ENCODE data around the gene NXN.
"Not testable (repeated sequence)": the region's sequence is repeated elsewhere in the genome, so short reads cannot be mapped to it uniquely, and the experiment has no call there.

The NXN gene

GRCh38 chr17:802901-803881, 176.4 kb downstream of the NXN start:
- H3K4me3 Mint-ChIP-seq, result no peak overlapping the region
- H3K4me1 Mint-ChIP-seq (ENCODE audit: low read depth), result no peaks in the 10 kb centered on the region
- H3K36me3 Mint-ChIP-seq, result no peaks in the 10 kb centered on the region
- no peaks in the 10 kb centered on the region for H3K9me3 Mint-ChIP-seq (ENCODE audit: low read depth)
- no peaks in the 10 kb centered on the region for H3K27me3 Mint-ChIP-seq
- H3K27ac Mint-ChIP-seq, result no peak overlapping the region

- no peak overlapping the region for H3K4me3 Mint-ChIP-seq
- H3K4me1 Mint-ChIP-seq (ENCODE audit: low read depth), result no peaks in the 10 kb centered on the region
- no peaks in the 10 kb centered on the region for H3K9me3 Mint-ChIP-seq (ENCODE audit: low read depth)
- no peaks in the 10 kb centered on the region for H3K36me3 Mint-ChIP-seq
- no peaks in the 10 kb centered on the region for H3K27me3 Mint-ChIP-seq
- no peak overlapping the region for H3K27ac Mint-ChIP-seq
These were observed 177.1 kb downstream of the NXN start for GRCh38 chr17:802481-802880.

GRCh38 chr17:801660-802059, 177.9 kb downstream of the NXN start:
- no peaks in the 10 kb centered on the region for H3K9me3 Mint-ChIP-seq (ENCODE audit: low read depth)

GRCh38 chr17:800446-801242, 178.9 kb downstream of the NXN start:
- H3K27ac Mint-ChIP-seq, result no peak overlapping the region
- H3K9me3 Mint-ChIP-seq (ENCODE audit: low read depth), result no peaks in the 10 kb centered on the region
- no peak overlapping the region for H3K4me3 Mint-ChIP-seq
- H3K36me3 Mint-ChIP-seq, result no peaks in the 10 kb centered on the region
- no peaks in the 10 kb centered on the region for H3K4me1 Mint-ChIP-seq (ENCODE audit: low read depth)
- H3K27me3 Mint-ChIP-seq, result no peaks in the 10 kb centered on the region

More at GRCh38 chr17:801660-802059, 177.9 kb downstream of the NXN start:
- no peaks in the 10 kb centered on the region for H3K27me3 Mint-ChIP-seq
- H3K4me1 Mint-ChIP-seq (ENCODE audit: low read depth), result no peaks in the 10 kb centered on the region
- H3K27ac Mint-ChIP-seq, result no peak overlapping the region
- H3K4me3 Mint-ChIP-seq, result no peak overlapping the region
- H3K36me3 Mint-ChIP-seq, result no peaks in the 10 kb centered on the region

GRCh38 chr17:799261-799660, 180.3 kb downstream of the NXN start:
- H3K27me3 Mint-ChIP-seq, result no peaks in the 10 kb centered on the region
- H3K27ac Mint-ChIP-seq, result no peak overlapping the region
- H3K9me3 Mint-ChIP-seq (ENCODE audit: low read depth), result no peaks in the 10 kb centered on the region
- H3K4me3 Mint-ChIP-seq, result no peak overlapping the region
- H3K36me3 Mint-ChIP-seq, result no peaks in the 10 kb centered on the region
- peaks cover 7% of the 10 kb centered on the region for H3K4me1 Mint-ChIP-seq (ENCODE audit: low read depth)

- Mint-ChIP-seq H3K36me3 (no peaks in the 10 kb centered on the region), H3K27ac (no peak overlapping the region)
These were observed 181.3 kb downstream of the NXN start for GRCh38 chr17:798246-798645.

GRCh38 chr17:797236-797840, 182.2 kb downstream of the NXN start:
- Mint-ChIP-seq H3K9me3 (ENCODE audit: low read depth) (no peaks in the 10 kb centered on the region), H3K36me3 (no peaks in the 10 kb centered on the region), H3K4me1 (ENCODE audit: low read depth) (peaks cover 7% of the 10 kb centered on the region), H3K27ac (no peak overlapping the region), H3K27me3 (no peaks in the 10 kb centered on the region), H3K4me3 (no peak overlapping the region)

More at GRCh38 chr17:798246-798645, 181.3 kb downstream of the NXN start:
- H3K9me3 Mint-ChIP-seq (ENCODE audit: low read depth), result no peaks in the 10 kb centered on the region
- H3K4me1 Mint-ChIP-seq (ENCODE audit: low read depth), result peaks cover 7% of the 10 kb centered on the region
- no peaks in the 10 kb centered on the region for H3K27me3 Mint-ChIP-seq
- H3K4me3 Mint-ChIP-seq, result no peak overlapping the region

GRCh38 chr17:796609-797008, 183.0 kb downstream of the NXN start:
- Mint-ChIP-seq H3K4me3 (no peak overlapping the region), H3K9me3 (ENCODE audit: low read depth) (no peaks in the 10 kb centered on the region), H3K27ac (no peak overlapping the region)

GRCh38 chr17:795721-796120, 183.9 kb downstream of the NXN start:
- H3K36me3 Mint-ChIP-seq, result peaks cover 3% of the 10 kb centered on the region
- no peak overlapping the region for H3K4me3 Mint-ChIP-seq
- no peaks in the 10 kb centered on the region for H3K9me3 Mint-ChIP-seq (ENCODE audit: low read depth)
- H3K27ac Mint-ChIP-seq, result no peak overlapping the region
- peaks cover 8% of the 10 kb centered on the region for H3K4me1 Mint-ChIP-seq (ENCODE audit: low read depth)
- H3K27me3 Mint-ChIP-seq, result no peaks in the 10 kb centered on the region

More at GRCh38 chr17:796609-797008, 183.0 kb downstream of the NXN start:
- peaks cover 7% of the 10 kb centered on the region for H3K4me1 Mint-ChIP-seq (ENCODE audit: low read depth)
- H3K36me3 Mint-ChIP-seq, result no peaks in the 10 kb centered on the region
- H3K27me3 Mint-ChIP-seq, result no peaks in the 10 kb centered on the region

GRCh38 chr17:795276-795675, 184.3 kb downstream of the NXN start:
- H3K4me3 Mint-ChIP-seq, result no peak overlapping the region
- peaks cover 8% of the 10 kb centered on the region for H3K4me1 Mint-ChIP-seq (ENCODE audit: low read depth)
- H3K36me3 Mint-ChIP-seq, result peaks cover 3% of the 10 kb centered on the region
- no peaks in the 10 kb centered on the region for H3K27me3 Mint-ChIP-seq
- H3K27ac Mint-ChIP-seq, result no peak overlapping the region
- no peaks in the 10 kb centered on the region for H3K9me3 Mint-ChIP-seq (ENCODE audit: low read depth)

- no peaks in the 10 kb centered on the region for H3K27me3 Mint-ChIP-seq
- H3K4me1 Mint-ChIP-seq (ENCODE audit: low read depth), result peaks cover 8% of the 10 kb centered on the region
- peaks cover 3% of the 10 kb centered on the region for H3K36me3 Mint-ChIP-seq
- no peaks in the 10 kb centered on the region for H3K9me3 Mint-ChIP-seq (ENCODE audit: low read depth)
- no peak overlapping the region for H3K27ac Mint-ChIP-seq
- no peak overlapping the region for H3K4me3 Mint-ChIP-seq
These were observed 184.7 kb downstream of the NXN start for GRCh38 chr17:794876-795275.

GRCh38 chr17:792277-792676, 187.3 kb downstream of the NXN start:
- Mint-ChIP-seq H3K4me1 (ENCODE audit: low read depth) (peaks cover 8% of the 10 kb centered on the region), H3K27me3 (no peaks in the 10 kb centered on the region), H3K4me3 (no peak overlapping the region), H3K36me3 (peaks cover 5% of the 10 kb centered on the region), H3K9me3 (ENCODE audit: low read depth) (no peaks in the 10 kb centered on the region), H3K27ac (no peak overlapping the region)

GRCh38 chr17:791829-792228, 187.7 kb downstream of the NXN start:
- H3K4me3 Mint-ChIP-seq, result no peak overlapping the region
- H3K27me3 Mint-ChIP-seq, result no peaks in the 10 kb centered on the region
- peaks cover 8% of the 10 kb centered on the region for H3K4me1 Mint-ChIP-seq (ENCODE audit: low read depth)
- no peak overlapping the region for H3K27ac Mint-ChIP-seq
- no peaks in the 10 kb centered on the region for H3K9me3 Mint-ChIP-seq (ENCODE audit: low read depth)
- peaks cover 5% of the 10 kb centered on the region for H3K36me3 Mint-ChIP-seq

GRCh38 chr17:790874-791247, 188.7 kb downstream of the NXN start:
- H3K27me3 Mint-ChIP-seq; H3K4me3 Mint-ChIP-seq; H3K36me3 Mint-ChIP-seq; H3K9me3 Mint-ChIP-seq (ENCODE audit: low read depth); H3K4me1 Mint-ChIP-seq (ENCODE audit: low read depth): not testable (repeated sequence)
- H3K27ac Mint-ChIP-seq, result peak overlapping the region; percentile 34
